Gastrocnemius medialis (tissue), 4 donors: ENCODE measurements around the gene TYSND1.

Experiments used
- POLR2A ChIP-seq, 2 donors: fragments of 450-650 bp; IDR thresholded peaks; one replicate each; pipeline ENCODE4 v1.6.1; 2017; ENCODE audit warnings: antibody characterized with exemption in 2 of 2, mild to moderate bottlenecking in 2 of 2, moderate library complexity in 2 of 2
- TF ChIP-seq, protein P1 (sequence below), 5 experiments: fragments of 450-650 bp in 3 of 5; fragments of 200-600 bp in 2 of 5; sonication (generic) in 2 of 5; IDR thresholded peaks in 4 of 5; conservative IDR thresholded peaks in 1 of 5; 1 replicate in 4 of 5; 2 replicates in 1 of 5; pipeline ENCODE4 v1.5.1; 2016 to 2019; ENCODE audit warnings: antibody characterized with exemption in 5 of 5, mild to moderate bottlenecking in 3 of 5, moderate library complexity in 3 of 5

GRCh38 chr10:70155255-70155838 is 8.8 kb upstream of the TYSND1 start:
- TF ChIP-seq, protein P1, sequence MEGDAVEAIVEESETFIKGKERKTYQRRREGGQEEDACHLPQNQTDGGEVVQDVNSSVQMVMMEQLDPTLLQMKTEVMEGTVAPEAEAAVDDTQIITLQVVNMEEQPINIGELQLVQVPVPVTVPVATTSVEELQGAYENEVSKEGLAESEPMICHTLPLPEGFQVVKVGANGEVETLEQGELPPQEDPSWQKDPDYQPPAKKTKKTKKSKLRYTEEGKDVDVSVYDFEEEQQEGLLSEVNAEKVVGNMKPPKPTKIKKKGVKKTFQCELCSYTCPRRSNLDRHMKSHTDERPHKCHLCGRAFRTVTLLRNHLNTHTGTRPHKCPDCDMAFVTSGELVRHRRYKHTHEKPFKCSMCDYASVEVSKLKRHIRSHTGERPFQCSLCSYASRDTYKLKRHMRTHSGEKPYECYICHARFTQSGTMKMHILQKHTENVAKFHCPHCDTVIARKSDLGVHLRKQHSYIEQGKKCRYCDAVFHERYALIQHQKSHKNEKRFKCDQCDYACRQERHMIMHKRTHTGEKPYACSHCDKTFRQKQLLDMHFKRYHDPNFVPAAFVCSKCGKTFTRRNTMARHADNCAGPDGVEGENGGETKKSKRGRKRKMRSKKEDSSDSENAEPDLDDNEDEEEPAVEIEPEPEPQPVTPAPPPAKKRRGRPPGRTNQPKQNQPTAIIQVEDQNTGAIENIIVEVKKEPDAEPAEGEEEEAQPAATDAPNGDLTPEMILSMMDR (IDR thresholded peaks at IDR 0.05 in 4 of 5, conservative IDR thresholded peaks at IDR 0.05 in 1 of 5): no peak
- no peak for TF ChIP-seq POLR2A (IDR thresholded peaks at IDR 0.05)
